ENCODE data around the gene C10orf53. TPM values are rescaled to one million over a fixed set of nuclear protein-coding genes. Genes with fewer than 3 reads are reported as not detected.

Gene C10orf53
- total and polyA plus RNA-seq, 10 of the 15 experiments (the other 5 are each of a cell fraction or from before 2014, with no cell fraction given), result not detected

DNA sequence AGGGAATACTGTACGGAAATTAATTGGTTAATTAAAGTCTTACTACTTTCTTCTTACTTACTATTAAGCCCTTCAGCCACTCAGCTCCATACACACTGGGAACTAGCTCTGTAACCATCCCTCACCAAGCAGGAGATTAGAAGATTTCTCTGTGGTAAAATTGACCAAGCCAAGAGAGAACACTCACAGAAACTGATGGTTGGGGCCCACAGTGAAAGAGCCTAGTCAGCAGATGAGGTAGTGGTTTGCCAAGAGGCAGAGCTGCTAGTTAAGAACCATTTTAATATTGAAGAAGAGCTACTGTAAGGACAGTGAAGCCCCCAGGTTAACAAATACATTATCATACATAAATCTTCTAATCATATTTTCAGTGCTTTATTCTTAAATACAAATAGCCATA lies 21.8 kb upstream of the C10orf53 start:
- FAIRE-seq (no peak), ATAC-seq (no peak), DNase-seq (ENCODE audit: low read depth, low spot score) (no peak)
- H3K4me1 ChIP-seq (ENCODE audit: control insufficient read depth, insufficient read depth, low read length), result no peaks in the 10 kb centered on the region
- in situ Hi-C loops (cut with MboI), result no loop called here
- H3K27me3 ChIP-seq (replicated peaks in 1 of 2; ENCODE audit: control insufficient read depth in 2 of 2, insufficient read depth in 2 of 2, low read length in 1 of 2), result no peaks in the 10 kb centered on the region; a peak in 1 of 4 replicates
- H3K9me3 ChIP-seq (replicated peaks; ENCODE audit: control insufficient read depth, insufficient read depth, low read length), result no peaks in the 10 kb centered on the region; the same call in 2 of the 3 replicates
- SMC1A ChIA-PET (ENCODE audit: uncharacterized antibody, unreplicated experiment), result no interaction called here
- H4K20me1 ChIP-seq (ENCODE audit: control insufficient read depth, insufficient read depth), result no peaks in the 10 kb centered on the region
- H2AFZ ChIP-seq (ENCODE audit: control insufficient read depth, low read depth, low read length), result no peak overlapping the region
- H3K9ac ChIP-seq (ENCODE audit: control insufficient read depth, insufficient read depth, low read length), result no peak overlapping the region
- H3K79me2 ChIP-seq (ENCODE audit: control insufficient read depth, insufficient read depth, low read length), result no peaks in the 10 kb centered on the region
- H3K27ac ChIP-seq (ENCODE audit: control insufficient read depth, insufficient read depth), result no peak overlapping the region
- no peak overlapping the region for H3K4me3 ChIP-seq
- intact Hi-C loops (cut with micrococcal nuclease; ENCODE audit: unreplicated experiment), result no loop called here
- POLR2A ChIA-PET, result no interaction called here
- BruUV-seq (replicated peaks), result no TSS peak
- no peaks in the 10 kb centered on the region for H3K36me3 ChIP-seq (ENCODE audit: control insufficient read depth in 2 of 2, insufficient read depth in 2 of 2, low read length in 1 of 2)
- TF ChIP-seq RB1 (IDR thresholded peaks at IDR 0.05; ENCODE audit: borderline replicate concordance) (no peak), LARP7 (IDR thresholded peaks at IDR 0.05) (no peak), SIN3A (IDR thresholded peaks at IDR 0.05; ENCODE audit: low read depth, low read length) (no peak), RUNX3 (IDR thresholded peaks at IDR 0.05; ENCODE audit: low read length) (no peak), MXI1 (IDR thresholded peaks at IDR 0.05; ENCODE audit: low read depth, low read length) (no peak), TCF12 (IDR thresholded peaks at IDR 0.05; ENCODE audit: low read depth, low read length) (no peak), ZSCAN29 (IDR thresholded peaks at IDR 0.05) (no peak), CBX5 (IDR thresholded peaks at IDR 0.05; ENCODE audit: low read depth) (no peak), RELA (IDR thresholded peaks at IDR 0.05; ENCODE audit: borderline replicate concordance, partially characterized antibody) (no peak), EGR1 (IDR thresholded peaks at IDR 0.05; ENCODE audit: borderline replicate concordance in 1 of 2, low read depth in 2 of 2, low read length in 2 of 2) (no peak), KDM1A (IDR thresholded peaks at IDR 0.05; ENCODE audit: borderline replicate concordance) (no peak)
- TF ChIP-seq, protein P1, sequence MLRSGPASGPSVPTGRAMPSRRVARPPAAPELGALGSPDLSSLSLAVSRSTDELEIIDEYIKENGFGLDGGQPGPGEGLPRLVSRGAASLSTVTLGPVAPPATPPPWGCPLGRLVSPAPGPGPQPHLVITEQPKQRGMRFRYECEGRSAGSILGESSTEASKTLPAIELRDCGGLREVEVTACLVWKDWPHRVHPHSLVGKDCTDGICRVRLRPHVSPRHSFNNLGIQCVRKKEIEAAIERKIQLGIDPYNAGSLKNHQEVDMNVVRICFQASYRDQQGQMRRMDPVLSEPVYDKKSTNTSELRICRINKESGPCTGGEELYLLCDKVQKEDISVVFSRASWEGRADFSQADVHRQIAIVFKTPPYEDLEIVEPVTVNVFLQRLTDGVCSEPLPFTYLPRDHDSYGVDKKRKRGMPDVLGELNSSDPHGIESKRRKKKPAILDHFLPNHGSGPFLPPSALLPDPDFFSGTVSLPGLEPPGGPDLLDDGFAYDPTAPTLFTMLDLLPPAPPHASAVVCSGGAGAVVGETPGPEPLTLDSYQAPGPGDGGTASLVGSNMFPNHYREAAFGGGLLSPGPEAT (IDR thresholded peaks at IDR 0.05; ENCODE audit: low read depth), result no peak
- TF ChIP-seq, protein P2, sequence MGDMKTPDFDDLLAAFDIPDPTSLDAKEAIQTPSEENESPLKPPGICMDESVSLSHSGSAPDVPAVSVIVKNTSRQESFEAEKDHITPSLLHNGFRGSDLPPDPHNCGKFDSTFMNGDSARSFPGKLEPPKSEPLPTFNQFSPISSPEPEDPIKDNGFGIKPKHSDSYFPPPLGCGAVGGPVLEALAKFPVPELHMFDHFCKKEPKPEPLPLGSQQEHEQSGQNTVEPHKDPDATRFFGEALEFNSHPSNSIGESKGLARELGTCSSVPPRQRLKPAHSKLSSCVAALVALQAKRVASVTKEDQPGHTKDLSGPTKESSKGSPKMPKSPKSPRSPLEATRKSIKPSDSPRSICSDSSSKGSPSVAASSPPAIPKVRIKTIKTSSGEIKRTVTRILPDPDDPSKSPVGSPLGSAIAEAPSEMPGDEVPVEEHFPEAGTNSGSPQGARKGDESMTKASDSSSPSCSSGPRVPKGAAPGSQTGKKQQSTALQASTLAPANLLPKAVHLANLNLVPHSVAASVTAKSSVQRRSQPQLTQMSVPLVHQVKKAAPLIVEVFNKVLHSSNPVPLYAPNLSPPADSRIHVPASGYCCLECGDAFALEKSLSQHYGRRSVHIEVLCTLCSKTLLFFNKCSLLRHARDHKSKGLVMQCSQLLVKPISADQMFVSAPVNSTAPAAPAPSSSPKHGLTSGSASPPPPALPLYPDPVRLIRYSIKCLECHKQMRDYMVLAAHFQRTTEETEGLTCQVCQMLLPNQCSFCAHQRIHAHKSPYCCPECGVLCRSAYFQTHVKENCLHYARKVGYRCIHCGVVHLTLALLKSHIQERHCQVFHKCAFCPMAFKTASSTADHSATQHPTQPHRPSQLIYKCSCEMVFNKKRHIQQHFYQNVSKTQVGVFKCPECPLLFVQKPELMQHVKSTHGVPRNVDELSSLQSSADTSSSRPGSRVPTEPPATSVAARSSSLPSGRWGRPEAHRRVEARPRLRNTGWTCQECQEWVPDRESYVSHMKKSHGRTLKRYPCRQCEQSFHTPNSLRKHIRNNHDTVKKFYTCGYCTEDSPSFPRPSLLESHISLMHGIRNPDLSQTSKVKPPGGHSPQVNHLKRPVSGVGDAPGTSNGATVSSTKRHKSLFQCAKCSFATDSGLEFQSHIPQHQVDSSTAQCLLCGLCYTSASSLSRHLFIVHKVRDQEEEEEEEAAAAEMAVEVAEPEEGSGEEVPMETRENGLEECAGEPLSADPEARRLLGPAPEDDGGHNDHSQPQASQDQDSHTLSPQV (IDR thresholded peaks at IDR 0.05), result no peak
- TF ChIP-seq, protein P3, sequence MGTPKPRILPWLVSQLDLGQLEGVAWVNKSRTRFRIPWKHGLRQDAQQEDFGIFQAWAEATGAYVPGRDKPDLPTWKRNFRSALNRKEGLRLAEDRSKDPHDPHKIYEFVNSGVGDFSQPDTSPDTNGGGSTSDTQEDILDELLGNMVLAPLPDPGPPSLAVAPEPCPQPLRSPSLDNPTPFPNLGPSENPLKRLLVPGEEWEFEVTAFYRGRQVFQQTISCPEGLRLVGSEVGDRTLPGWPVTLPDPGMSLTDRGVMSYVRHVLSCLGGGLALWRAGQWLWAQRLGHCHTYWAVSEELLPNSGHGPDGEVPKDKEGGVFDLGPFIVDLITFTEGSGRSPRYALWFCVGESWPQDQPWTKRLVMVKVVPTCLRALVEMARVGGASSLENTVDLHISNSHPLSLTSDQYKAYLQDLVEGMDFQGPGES (IDR thresholded peaks at IDR 0.05), result no peak
- WGBS (ENCODE audit: insufficient coverage, insufficient replicate concordance, low lambda C conversion rate, missing lambda C conversion rate), result 42% methylated on average over 1 of the region's 1 CpG
- H3K4me2 ChIP-seq (ENCODE audit: control insufficient read depth, insufficient read depth), result no peak overlapping the region
- RAD21 ChIA-PET (ENCODE audit: unreplicated experiment), result no interaction called here
- CTCF ChIA-PET, result no interaction called here

Data from GM12878 (cell line).